GM18502 (cell line): ENCODE measurements around the gene TMPRSS3.
"Not testable (repeated sequence)": the region's sequence is repeated elsewhere in the genome, so short reads cannot be mapped to it uniquely, and the experiment has no call there.

Source experiments
- ATAC-seq: cut with Tn5 transposase; IDR thresholded peaks from one replicate; pipeline ENCODE4 v1.9.1; 2021; ENCODE audit warnings: mild to moderate bottlenecking; ENCODE audit not compliant: unreplicated experiment, poor library complexity

The TMPRSS3 gene

GRCh38 chr21:42411197-42411869 is 15.5 kb upstream of the TMPRSS3 start:
- ATAC-seq = no peak

- no peak for ATAC-seq
Measured at GRCh38 chr21:42409366-42409765, 13.5 kb upstream of the TMPRSS3 start.

DNA sequence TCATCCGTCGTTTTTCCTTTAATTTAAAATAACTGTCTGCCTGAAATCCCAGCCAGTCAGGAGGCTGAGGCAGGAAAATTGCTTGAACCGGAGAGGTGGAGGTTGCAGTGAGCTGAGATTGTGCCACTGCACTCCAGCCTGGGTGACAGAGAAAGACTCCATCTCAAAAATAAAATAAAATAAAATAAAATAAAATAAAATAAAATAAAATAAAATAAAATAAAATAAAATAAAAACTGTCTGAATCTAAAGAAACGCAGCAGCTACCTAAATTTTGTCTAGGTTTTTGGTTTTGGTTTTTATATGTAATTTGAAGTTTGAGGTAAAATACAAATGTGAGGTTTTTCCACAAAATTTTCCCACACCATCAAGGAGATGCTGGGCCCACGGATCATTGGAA is 12.9 kb upstream of the TMPRSS3 start:
- ATAC-seq = not testable (repeated sequence)

DNA sequence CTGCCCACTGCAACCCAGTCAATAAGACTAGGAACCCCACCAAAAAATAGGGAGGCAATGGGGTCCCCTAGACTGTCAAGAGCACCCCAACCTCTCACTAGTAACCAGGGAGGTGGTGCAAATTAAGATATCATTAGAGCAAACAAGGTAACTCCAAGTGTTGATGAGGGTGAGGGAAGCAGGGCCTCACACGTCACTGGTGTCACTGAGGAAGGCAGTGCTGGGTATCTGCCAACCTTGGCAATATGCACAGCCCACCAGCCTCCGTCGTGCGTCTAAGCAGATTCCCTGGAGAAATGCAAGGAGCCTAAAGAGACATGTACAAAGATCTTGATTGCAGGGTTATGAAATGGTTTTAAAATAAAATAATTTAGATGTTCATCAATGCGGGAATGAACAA is 11.6 kb upstream of the TMPRSS3 start:
- no peak for ATAC-seq

- ATAC-seq = no peak
Measured at GRCh38 chr21:42406866-42407265, 11.0 kb upstream of the TMPRSS3 start.

DNA sequence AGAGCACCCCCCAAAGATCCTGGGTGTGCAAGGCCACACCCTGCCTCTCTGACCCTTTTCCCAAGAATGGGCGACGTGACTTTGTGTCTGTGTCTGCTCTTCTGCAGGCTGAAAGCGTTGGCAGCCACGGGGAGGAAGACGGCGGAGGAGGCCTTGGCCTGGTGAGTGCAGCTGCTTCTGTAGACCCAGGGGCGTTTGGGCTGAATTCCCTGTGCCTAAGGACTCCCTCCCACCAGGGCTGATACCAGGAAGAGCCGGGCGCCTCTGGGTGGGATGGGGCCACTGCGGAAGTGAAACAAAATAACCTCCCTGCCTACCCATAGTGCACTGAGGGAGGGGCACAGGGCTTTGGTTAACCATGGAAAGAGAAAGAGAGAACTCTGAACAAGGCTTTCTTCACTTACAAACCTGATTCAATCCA is 10.4 kb upstream of the TMPRSS3 start:
- ATAC-seq = no peak

DNA sequence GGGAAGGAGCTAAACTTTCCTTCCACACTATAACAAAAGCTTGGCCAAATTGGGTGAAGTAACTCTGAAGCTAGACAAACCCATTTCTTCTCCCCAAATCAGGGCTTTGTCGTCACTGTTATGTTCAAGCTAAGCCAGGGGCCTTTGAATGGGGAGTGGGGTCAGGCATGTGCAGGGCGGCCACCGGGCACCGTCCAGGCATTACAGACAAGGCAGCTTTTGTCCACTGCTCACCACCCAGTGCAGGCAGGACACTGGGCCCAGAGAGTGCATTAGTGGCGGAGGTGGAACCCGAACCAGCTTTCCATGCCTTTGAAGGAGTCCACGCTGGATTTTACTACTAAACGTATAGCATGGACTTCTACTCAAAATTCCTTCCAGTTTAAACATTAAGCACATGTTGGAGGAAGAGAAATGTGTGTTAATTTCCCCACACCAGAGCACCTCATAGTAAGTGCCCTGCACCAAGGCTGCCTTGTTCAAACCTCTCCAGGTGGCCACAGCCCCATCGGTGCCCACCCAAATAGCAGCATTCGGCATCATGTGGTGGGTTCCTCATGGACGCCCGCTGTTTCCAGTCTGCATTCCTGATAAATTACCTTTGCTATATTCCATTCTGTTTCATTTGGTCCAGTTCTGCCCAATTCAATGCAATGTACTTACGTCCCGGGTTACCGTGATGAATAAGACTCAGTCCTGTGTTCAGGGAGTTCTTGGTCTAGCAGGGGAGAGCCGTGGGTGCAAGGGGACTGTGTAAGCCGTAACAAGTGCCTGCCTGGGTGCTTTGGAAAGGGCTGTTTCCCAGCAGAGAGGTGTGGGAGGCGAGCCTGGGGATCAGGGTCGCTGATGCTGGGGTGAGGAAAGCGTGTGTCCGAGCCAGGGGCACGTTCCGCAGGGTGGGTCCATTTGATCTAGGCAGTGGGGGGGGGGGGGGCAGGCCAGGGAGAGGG is 9.5 kb upstream of the TMPRSS3 start:
- ATAC-seq = no peak

DNA sequence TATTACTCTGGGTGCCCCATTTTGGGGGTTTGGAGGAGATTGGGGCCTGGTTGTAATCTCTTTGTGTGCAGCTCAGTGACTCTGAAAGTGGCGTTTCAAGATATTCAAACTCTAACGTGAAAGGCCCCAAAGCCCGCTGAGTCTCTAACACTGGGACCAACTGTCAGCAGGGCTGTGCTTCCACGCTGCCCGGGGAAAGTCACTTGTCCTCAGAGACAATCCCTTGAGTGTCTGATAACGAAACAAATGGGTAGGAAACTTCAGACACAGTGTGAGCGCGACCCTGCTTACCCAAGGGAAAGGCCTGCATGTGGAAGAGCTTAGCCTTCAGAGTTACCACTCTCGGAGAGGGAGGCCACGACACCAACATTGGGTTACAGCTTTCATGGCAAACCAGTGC is 8.7 kb upstream of the TMPRSS3 start:
- no peak for ATAC-seq

DNA sequence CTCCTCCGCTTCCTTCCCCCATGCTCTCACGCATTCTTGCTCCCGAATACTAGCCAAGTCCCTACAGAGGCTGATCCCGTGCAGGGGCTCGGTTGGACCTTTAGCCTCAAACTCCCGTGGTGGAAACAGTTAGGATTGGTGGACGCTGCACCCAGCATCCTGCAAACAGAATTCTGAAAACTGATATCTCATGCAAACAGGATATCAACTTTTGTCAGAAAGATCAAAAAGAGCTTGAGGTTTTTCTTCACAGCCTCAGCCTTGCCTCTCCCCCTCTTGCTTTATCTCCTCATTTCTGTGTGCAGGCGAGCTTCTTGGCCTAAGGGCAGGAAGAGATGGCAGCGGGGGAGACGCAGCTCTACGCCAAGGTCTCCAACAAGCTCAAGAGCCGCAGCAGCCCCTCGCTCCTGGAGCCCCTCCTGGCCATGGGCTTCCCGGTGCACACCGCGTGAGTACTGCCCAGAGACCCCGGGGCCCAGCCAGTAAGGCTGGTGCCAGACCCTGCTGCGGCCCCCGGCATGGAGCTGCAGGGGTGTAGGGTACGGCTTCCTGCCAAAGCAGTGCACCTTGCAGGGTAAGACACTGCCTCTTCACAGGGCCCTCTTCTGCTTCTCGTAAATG is 7.9 kb upstream of the TMPRSS3 start, which contains the start of gene UBASH3A:
Gene UBASH3A, plus strand, starts transcription at position 292 of the 621 bp plus-strand sequence. Its CDS starts 44 bp downstream, at position 336.
- no peak for ATAC-seq

DNA sequence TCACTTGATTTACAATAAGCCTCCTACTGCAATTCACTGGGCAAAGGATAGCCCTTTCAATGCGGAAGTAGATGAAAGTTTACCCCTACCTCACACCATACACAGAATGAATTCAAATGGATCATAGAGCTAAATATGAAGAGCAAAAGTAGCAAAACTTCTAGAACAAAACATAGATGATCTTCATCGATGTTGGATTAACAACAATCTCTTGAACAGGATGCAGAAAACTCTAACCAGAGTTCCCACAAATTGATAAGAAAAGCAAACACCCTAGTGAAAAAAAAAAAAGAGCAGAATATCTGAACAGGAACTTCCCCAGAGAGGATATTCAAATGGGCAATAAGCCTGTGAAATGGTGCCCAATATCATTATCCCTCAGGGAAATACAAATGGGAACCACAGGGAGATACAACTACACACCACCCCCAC is 6.0 kb upstream of the TMPRSS3 start:
- ATAC-seq = no peak

DNA sequence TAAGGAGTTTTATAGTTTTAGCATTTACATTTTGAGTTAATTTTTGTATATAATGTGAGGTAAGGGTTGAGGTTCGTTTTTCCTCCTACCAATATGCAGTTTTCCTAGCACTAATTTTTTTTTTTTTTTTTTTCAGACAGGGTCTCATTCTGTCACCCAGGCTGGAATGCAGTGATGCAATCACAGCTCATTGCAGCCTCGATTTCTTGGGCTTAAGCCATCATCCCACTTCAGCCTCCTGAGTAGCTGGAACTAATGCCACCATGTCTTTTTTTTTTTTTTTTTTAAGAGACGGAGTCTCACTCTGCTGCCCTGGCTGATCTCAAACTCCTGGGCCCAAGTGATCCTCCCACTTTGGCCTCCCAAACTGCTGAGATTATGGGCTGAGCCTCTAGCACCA is 5.3 kb upstream of the TMPRSS3 start:
- ATAC-seq = no peak

DNA sequence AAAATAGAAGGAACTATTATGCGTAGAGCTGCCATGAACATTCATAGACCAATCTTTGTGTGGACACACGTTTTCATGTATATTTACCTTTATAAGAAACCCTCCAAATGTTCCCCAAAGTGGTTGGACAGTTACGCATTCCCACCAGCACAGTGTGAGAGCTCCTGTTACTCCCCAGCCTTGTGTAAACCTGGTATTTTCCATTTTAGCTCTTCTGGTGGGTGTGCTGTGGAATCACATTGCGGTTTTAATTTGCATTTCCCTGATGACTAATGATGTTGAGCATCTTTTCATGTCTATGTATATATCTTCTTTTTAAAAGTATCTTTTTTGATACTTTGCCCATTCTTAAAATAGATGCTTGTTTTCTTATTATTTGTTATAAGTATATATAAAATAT is 4.7 kb upstream of the TMPRSS3 start:
- ATAC-seq = no peak

GRCh38 chr21:42398436-42399028 is 2.7 kb upstream of the TMPRSS3 start:
- ATAC-seq = no peak

DNA sequence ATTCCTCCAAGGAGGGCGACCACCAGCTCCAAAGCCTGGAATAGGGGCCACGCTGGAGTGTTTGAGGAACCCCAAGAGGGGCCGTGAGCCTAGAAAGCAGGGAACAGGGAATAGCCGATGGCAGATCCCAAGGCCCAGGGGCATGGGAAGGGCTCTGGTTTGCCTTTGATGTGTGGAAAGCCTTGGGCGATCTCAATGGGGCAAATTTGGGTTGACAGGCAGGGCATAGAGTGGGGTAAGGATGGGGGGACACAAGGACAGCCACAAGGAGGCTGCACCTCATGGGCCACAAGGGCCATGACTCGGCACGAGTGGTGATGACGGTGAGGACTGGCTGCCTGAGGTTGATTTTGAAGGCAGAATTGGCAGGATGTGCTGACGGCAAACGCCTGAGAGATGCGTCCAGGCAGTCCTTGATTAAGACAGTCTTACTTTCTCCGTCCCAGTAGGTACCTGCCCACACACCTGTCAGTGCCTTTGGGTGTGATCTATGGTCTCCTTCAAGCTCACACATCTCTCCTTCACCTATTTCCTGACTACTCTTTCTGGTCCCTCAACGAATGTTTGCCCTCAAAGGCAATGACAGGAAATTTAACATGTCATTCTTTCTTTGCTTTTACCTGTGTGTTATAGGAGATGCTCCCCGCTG is 2.0 kb upstream of the TMPRSS3 start:
- no peak for ATAC-seq

GRCh38 chr21:42396799-42397745 is 1.2 kb upstream of the TMPRSS3 start:
- ATAC-seq = no peak

- ATAC-seq = no peak
Measured at GRCh38 chr21:42395302-42395701, 550 bp downstream of the TMPRSS3 start.

DNA sequence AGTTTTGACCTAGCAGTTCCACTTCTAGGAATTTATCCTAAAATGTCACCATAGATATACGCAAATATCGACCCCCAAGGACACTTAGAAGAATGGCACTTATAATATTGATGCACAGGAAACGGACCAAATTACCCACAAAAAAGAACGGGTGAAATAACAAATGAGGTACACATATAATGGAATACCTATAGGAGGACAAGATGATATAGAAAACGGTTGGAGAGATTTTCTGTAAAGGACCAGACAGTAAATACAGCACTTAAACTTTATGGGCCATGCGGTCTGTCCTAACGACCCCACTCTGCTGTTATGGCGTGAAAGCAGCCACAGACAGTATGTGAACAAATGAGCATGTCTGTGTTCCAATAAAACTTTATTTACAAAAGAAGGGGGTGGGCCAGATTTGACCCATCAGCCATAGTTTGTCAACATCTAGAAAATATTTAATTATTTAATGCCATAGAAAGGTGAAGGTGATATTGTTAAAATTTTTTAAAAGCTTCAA is 2.4 kb downstream of the TMPRSS3 start:
- ATAC-seq = no peak

- ATAC-seq = peak; percentile 57
Measured at GRCh38 chr21:42392731-42393442, 3.0 kb downstream of the TMPRSS3 start.
